ENCODE data around the gene SELENOM.
"Not testable (repeated sequence)": the region's sequence is repeated elsewhere in the genome, so short reads cannot be mapped to it uniquely, and the experiment has no call there.

Gene SELENOM

GRCh38 chr22:31097941-31098631, 9.3 kb downstream of the SELENOM start:
- H3K4me3 ChIP-seq (ENCODE audit: low read depth, low read length): no peak overlapping the region
- no peak for TF ChIP-seq CTCF (conservative IDR thresholded peaks at IDR 0.05; ENCODE audit: low read depth, low read length)
- no peak for DNase-seq (ENCODE audit: low read depth)

GRCh38 chr22:31097539-31097938, 9.8 kb downstream of the SELENOM start:
- not testable (repeated sequence) for DNase-seq (ENCODE audit: low read depth); H3K4me3 ChIP-seq (ENCODE audit: low read depth, low read length)

GRCh38 chr22:31096657-31097279, 10.6 kb downstream of the SELENOM start:
- no peak for TF ChIP-seq CTCF (conservative IDR thresholded peaks at IDR 0.05; ENCODE audit: low read depth, low read length)
- no peak overlapping the region for H3K4me3 ChIP-seq (ENCODE audit: low read depth, low read length)
- no peak for DNase-seq (ENCODE audit: low read depth)

- no peak for DNase-seq (ENCODE audit: low read depth)
- H3K4me3 ChIP-seq (ENCODE audit: low read depth, low read length): no peak overlapping the region
- TF ChIP-seq CTCF (conservative IDR thresholded peaks at IDR 0.05; ENCODE audit: low read depth, low read length): no peak
Measured at GRCh38 chr22:31095637-31096249, 11.6 kb downstream of the SELENOM start.

GRCh38 chr22:31094741-31095140, 12.6 kb downstream of the SELENOM start:
- no peak overlapping the region for H3K4me3 ChIP-seq (ENCODE audit: low read depth, low read length)
- no peak for DNase-seq (ENCODE audit: low read depth)
- no peak for TF ChIP-seq CTCF (conservative IDR thresholded peaks at IDR 0.05; ENCODE audit: low read depth, low read length)

GRCh38 chr22:31094021-31094551, 13.3 kb downstream of the SELENOM start:
- no peak for TF ChIP-seq CTCF (conservative IDR thresholded peaks at IDR 0.05; ENCODE audit: low read depth, low read length)

GRCh38 chr22:31093086-31093850, 14.1 kb downstream of the SELENOM start:
- H3K4me3 ChIP-seq (ENCODE audit: low read depth, low read length): no peak overlapping the region

More at GRCh38 chr22:31094021-31094551, 13.3 kb downstream of the SELENOM start:
- H3K4me3 ChIP-seq (ENCODE audit: low read depth, low read length): no peak overlapping the region
- DNase-seq (ENCODE audit: low read depth): no peak

More at GRCh38 chr22:31093086-31093850, 14.1 kb downstream of the SELENOM start:
- TF ChIP-seq CTCF (conservative IDR thresholded peaks at IDR 0.05; ENCODE audit: low read depth, low read length): no peak
- DNase-seq (ENCODE audit: low read depth): no peak
